HL-60/S4 treated with phorbol 12-myristate 13-acetate at 8.2 ng/mL for 4 days and 3 days (cell line): ENCODE results near the gene CERS5.

ENCODE experiments used
- in situ Hi-C: fragments of 300-500 bp; cut with MboI; formaldehyde crosslinking; loops from 2 replicates; pipeline ENCODE4 v1.15.0; 2022; ENCODE audit warnings: low sequenced_read_pairs

The CERS5 gene

GRCh38 chr12:50083301-50083700 is 83.9 kb downstream of the CERS5 start:
- in situ Hi-C loops: no loop called here

DNA sequence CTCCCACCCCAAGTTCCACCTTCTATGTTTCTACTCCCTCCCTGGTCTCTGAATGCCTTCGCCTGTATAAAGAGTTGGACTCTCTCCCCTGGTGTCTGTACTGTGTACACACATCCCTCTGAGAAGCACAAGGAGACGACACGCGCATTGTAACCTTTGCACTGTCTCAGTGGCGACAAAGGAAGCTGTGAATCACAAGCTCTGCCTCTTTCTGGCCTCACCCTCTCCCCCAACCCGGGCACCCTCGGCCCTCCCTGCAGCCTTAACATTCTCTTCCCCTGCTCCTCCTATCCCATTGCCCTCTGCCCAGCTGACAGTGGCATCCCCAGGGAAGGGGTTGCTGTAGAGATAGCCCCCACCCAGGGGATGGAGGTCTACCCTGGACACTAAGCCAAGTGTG is 84.5 kb downstream of the CERS5 start:
- in situ Hi-C loops: no loop called here

- in situ Hi-C loops: no loop called here
Observed at GRCh38 chr12:50081096-50081808, 85.9 kb downstream of the CERS5 start.

DNA sequence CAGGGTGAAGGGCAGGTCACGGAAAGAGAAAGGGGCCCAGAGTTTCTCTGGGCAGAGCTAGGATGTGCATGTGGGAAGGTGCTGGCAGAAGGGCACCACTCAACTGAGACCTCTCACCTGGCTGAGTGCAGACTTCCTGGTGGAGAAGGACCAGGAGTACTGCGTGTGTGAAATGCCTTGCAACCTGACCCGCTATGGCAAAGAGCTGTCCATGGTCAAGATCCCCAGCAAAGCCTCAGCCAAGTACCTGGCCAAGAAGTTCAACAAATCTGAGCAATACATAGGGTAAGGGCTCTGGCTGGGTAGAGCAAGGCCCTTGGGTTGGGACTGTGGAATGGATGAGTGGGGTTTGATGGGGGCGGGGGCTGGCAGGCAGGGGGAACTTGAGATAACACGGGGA is 87.4 kb downstream of the CERS5 start:
- in situ Hi-C loops: no loop called here
